ENCODE results near the gene PTPN14. TPM values are rescaled to one million over a fixed set of nuclear protein-coding genes. Genes with fewer than 3 reads are reported as not detected.

Gene PTPN14
- total RNA-seq, 1 donor: under 0.01 TPM

- Histone ChIP-seq H3K9me3 (ENCODE audit: low read depth, low read length) (no peaks in the 10 kb centered on the region), H3K4me1 (ENCODE audit: insufficient read depth, low read length) (no peaks in the 10 kb centered on the region), H3K27me3 (ENCODE audit: insufficient read depth, low read length) (no peaks in the 10 kb centered on the region), H3K4me3 (ENCODE audit: low read length) (no peak overlapping the region)
Measured at GRCh38 chr1:214472364-214472763, 79.0 kb downstream of the PTPN14 start.

- H3K9me3 ChIP-seq (ENCODE audit: low read depth, low read length): no peaks in the 10 kb centered on the region
- H3K4me3 ChIP-seq (ENCODE audit: low read length): no peak overlapping the region
- H3K27me3 ChIP-seq (ENCODE audit: insufficient read depth, low read length): no peaks in the 10 kb centered on the region
- H3K4me1 ChIP-seq (ENCODE audit: insufficient read depth, low read length): no peaks in the 10 kb centered on the region
Measured at GRCh38 chr1:214471458-214471857, 79.9 kb downstream of the PTPN14 start.

- no peak overlapping the region for H3K4me3 ChIP-seq (ENCODE audit: low read length)
- no peaks in the 10 kb centered on the region for H3K27me3 ChIP-seq (ENCODE audit: insufficient read depth, low read length)
- no peaks in the 10 kb centered on the region for H3K4me1 ChIP-seq (ENCODE audit: insufficient read depth, low read length)
- H3K9me3 ChIP-seq (ENCODE audit: low read depth, low read length): no peaks in the 10 kb centered on the region
Measured at GRCh38 chr1:214470132-214470531, 81.3 kb downstream of the PTPN14 start.

GRCh38 chr1:214469290-214469689 lies 82.1 kb downstream of the PTPN14 start:
- no peaks in the 10 kb centered on the region for H3K27me3 ChIP-seq (ENCODE audit: insufficient read depth, low read length)

GRCh38 chr1:214467078-214467585 lies 84.3 kb downstream of the PTPN14 start:
- H3K4me1 ChIP-seq (ENCODE audit: insufficient read depth, low read length): no peaks in the 10 kb centered on the region
- H3K9me3 ChIP-seq (ENCODE audit: low read depth, low read length): no peaks in the 10 kb centered on the region
- no peaks in the 10 kb centered on the region for H3K27me3 ChIP-seq (ENCODE audit: insufficient read depth, low read length)
- no peak overlapping the region for H3K4me3 ChIP-seq (ENCODE audit: low read length)

More at GRCh38 chr1:214469290-214469689, 82.1 kb downstream of the PTPN14 start:
- H3K4me1 ChIP-seq (ENCODE audit: insufficient read depth, low read length): no peaks in the 10 kb centered on the region
- no peaks in the 10 kb centered on the region for H3K9me3 ChIP-seq (ENCODE audit: low read depth, low read length)
- H3K4me3 ChIP-seq (ENCODE audit: low read length): no peak overlapping the region

- H3K4me1 ChIP-seq (ENCODE audit: insufficient read depth, low read length): no peaks in the 10 kb centered on the region
- H3K27me3 ChIP-seq (ENCODE audit: insufficient read depth, low read length): no peaks in the 10 kb centered on the region
- H3K4me3 ChIP-seq (ENCODE audit: low read length): no peak overlapping the region
- no peaks in the 10 kb centered on the region for H3K9me3 ChIP-seq (ENCODE audit: low read depth, low read length)
Measured at GRCh38 chr1:214466403-214467077, 84.9 kb downstream of the PTPN14 start.

- H3K4me3 ChIP-seq (ENCODE audit: low read length): no peak overlapping the region
- no peaks in the 10 kb centered on the region for H3K9me3 ChIP-seq (ENCODE audit: low read depth, low read length)
- no peaks in the 10 kb centered on the region for H3K27me3 ChIP-seq (ENCODE audit: insufficient read depth, low read length)
- H3K4me1 ChIP-seq (ENCODE audit: insufficient read depth, low read length): no peaks in the 10 kb centered on the region
Measured at GRCh38 chr1:214464445-214465287, 86.7 kb downstream of the PTPN14 start.

GRCh38 chr1:214463596-214463995 lies 87.8 kb downstream of the PTPN14 start:
- Histone ChIP-seq H3K4me3 (ENCODE audit: low read length) (no peak overlapping the region), H3K27me3 (ENCODE audit: insufficient read depth, low read length) (no peaks in the 10 kb centered on the region), H3K9me3 (ENCODE audit: low read depth, low read length) (no peaks in the 10 kb centered on the region), H3K4me1 (ENCODE audit: insufficient read depth, low read length) (no peaks in the 10 kb centered on the region)

GRCh38 chr1:214462882-214463281 lies 88.5 kb downstream of the PTPN14 start:
- no peaks in the 10 kb centered on the region for H3K27me3 ChIP-seq (ENCODE audit: insufficient read depth, low read length)
- no peak overlapping the region for H3K4me3 ChIP-seq (ENCODE audit: low read length)
- H3K9me3 ChIP-seq (ENCODE audit: low read depth, low read length): no peaks in the 10 kb centered on the region
- H3K4me1 ChIP-seq (ENCODE audit: insufficient read depth, low read length): no peaks in the 10 kb centered on the region

GRCh38 chr1:214461305-214461704 lies 90.1 kb downstream of the PTPN14 start:
- no peaks in the 10 kb centered on the region for H3K4me1 ChIP-seq (ENCODE audit: insufficient read depth, low read length)
- no peaks in the 10 kb centered on the region for H3K27me3 ChIP-seq (ENCODE audit: insufficient read depth, low read length)
- H3K4me3 ChIP-seq (ENCODE audit: low read length): no peak overlapping the region
- H3K9me3 ChIP-seq (ENCODE audit: low read depth, low read length): no peaks in the 10 kb centered on the region

GRCh38 chr1:214460304-214460916 lies 91.0 kb downstream of the PTPN14 start:
- no peaks in the 10 kb centered on the region for H3K4me1 ChIP-seq (ENCODE audit: insufficient read depth, low read length)
- H3K9me3 ChIP-seq (ENCODE audit: low read depth, low read length): no peaks in the 10 kb centered on the region
- no peak overlapping the region for H3K4me3 ChIP-seq (ENCODE audit: low read length)
- H3K27me3 ChIP-seq (ENCODE audit: insufficient read depth, low read length): no peaks in the 10 kb centered on the region

GRCh38 chr1:214459895-214460294 lies 91.5 kb downstream of the PTPN14 start:
- Histone ChIP-seq H3K4me3 (ENCODE audit: low read length) (no peak overlapping the region), H3K27me3 (ENCODE audit: insufficient read depth, low read length) (no peaks in the 10 kb centered on the region), H3K9me3 (ENCODE audit: low read depth, low read length) (no peaks in the 10 kb centered on the region), H3K4me1 (ENCODE audit: insufficient read depth, low read length) (no peaks in the 10 kb centered on the region)

GRCh38 chr1:214458541-214458940 lies 92.9 kb downstream of the PTPN14 start:
- no peaks in the 10 kb centered on the region for H3K27me3 ChIP-seq (ENCODE audit: insufficient read depth, low read length)
- no peak overlapping the region for H3K4me3 ChIP-seq (ENCODE audit: low read length)
- H3K9me3 ChIP-seq (ENCODE audit: low read depth, low read length): no peaks in the 10 kb centered on the region
- H3K4me1 ChIP-seq (ENCODE audit: insufficient read depth, low read length): no peaks in the 10 kb centered on the region

GRCh38 chr1:214455971-214456867 lies 95.2 kb downstream of the PTPN14 start:
- Histone ChIP-seq H3K4me3 (ENCODE audit: low read length) (no peak overlapping the region), H3K4me1 (ENCODE audit: insufficient read depth, low read length) (no peaks in the 10 kb centered on the region)

More at GRCh38 chr1:214455971-214456867, 95.2 kb downstream of the PTPN14 start:
- H3K9me3 ChIP-seq (ENCODE audit: low read depth, low read length): no peaks in the 10 kb centered on the region
- H3K27me3 ChIP-seq (ENCODE audit: insufficient read depth, low read length): no peaks in the 10 kb centered on the region

All from mononuclear cell (primary cell).